ENCODE results near the gene VGLL1.
A peak's percentile ranks its signal among the peaks of the same experiment; 100 is the strongest.

Gene VGLL1, protein sequence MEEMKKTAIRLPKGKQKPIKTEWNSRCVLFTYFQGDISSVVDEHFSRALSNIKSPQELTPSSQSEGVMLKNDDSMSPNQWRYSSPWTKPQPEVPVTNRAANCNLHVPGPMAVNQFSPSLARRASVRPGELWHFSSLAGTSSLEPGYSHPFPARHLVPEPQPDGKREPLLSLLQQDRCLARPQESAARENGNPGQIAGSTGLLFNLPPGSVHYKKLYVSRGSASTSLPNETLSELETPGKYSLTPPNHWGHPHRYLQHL
- total RNA-seq: 0 reads per million in 2 donors

DNA sequence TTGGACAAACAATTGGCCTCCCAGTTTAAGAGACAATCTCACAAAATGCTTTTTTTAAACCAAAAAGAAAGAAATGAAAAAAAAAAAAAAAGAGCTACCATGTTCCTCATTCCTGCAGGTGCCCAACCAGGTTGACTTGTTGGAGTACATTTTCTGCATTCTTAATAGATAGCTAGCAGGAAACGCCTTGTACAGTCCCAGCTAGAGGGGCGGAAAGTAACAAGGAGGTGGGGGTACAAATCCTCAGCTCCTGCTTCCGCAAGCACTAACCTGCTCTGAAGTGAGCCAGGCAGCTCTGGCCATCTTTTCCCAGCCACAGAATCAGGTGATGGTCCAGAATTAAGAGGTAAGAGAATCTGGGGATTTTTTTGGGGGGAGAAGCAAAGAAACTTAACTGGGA is at the start of gene VGLL1:
TSS of gene VGLL1 (plus strand) at position 265 of the 400 bp plus-strand sequence. CDS start 3,806 bp downstream, outside the sequence.
- no peak for DNase-seq

DNA sequence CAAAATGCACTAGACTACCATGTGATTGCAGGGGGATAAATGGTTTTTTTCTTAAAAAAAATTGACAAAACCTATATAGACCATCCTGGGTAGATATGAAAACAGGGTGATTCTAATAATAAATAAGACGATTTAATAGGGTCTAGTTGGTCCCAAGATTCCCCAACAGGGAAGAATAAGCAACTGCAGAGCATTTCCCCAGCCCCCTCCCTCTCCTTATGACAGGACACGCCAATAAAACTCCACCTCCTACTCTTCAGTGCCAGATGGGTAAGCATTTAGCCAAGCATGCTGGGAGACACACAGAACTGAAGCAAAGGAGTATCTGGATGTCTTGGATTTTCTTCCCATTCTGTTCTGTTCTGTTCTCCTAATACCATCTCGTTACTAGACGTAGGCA is 44.4 kb upstream of the VGLL1 start, which contains the start of gene BRS3:
TSS of gene BRS3 (plus strand) at position 301 of the 400 bp plus-strand sequence. CDS start 168 bp downstream, outside the sequence.
- no peak for DNase-seq

DNA sequence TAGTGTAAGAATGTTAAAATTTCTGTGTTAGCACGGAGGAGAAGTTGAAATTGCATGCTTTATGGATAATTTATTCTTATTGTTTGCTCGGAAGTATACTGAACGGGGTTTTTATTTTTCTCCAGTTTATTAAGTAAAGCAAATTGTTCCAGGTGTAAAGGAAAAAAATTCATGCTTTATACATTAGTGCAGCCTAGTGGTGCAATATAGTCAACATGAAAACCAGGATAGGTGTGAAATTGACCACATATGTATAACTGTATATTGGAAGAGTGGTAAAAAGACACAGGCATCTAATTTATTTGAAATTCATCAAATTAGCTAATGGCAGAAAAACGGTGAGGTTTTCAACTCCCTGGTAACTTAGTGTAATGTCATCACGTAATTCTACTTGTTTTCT is 43.3 kb upstream of the VGLL1 start:
- DNase-seq: no peak

DNA sequence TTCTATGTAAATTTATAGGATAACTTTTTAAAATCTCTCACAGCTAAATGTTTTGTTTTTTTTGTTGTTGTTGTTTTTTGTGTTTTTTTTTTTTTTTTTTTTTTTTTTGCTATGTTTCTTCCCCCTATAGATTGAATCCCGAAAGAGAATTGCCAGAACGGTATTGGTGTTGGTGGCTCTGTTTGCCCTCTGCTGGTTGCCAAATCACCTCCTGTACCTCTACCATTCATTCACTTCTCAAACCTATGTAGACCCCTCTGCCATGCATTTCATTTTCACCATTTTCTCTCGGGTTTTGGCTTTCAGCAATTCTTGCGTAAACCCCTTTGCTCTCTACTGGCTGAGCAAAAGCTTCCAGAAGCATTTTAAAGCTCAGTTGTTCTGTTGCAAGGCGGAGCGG is 40.2 kb upstream of the VGLL1 start:
- DNase-seq: no peak

DNA sequence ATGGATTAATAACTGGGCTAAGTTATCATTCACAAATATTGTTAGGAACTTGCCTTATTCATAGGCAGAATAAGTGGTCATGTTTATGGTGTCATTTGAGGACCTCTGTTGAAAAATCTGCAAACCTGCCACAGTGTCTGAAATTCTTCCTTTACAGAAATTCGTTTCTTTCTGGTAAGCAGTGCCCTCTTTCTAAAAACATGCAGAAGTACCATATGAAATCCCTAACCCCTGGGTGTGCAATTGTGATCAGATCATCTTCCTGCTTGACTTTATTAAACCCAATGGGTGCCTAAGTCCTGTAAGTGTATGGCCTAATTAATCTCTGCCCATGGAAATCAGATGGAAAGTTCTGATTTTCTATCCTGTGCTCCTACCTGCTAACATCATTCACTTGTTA is 39.0 kb upstream of the VGLL1 start:
- DNase-seq: peak in 1 of 5 experiments; percentile 4

DNA sequence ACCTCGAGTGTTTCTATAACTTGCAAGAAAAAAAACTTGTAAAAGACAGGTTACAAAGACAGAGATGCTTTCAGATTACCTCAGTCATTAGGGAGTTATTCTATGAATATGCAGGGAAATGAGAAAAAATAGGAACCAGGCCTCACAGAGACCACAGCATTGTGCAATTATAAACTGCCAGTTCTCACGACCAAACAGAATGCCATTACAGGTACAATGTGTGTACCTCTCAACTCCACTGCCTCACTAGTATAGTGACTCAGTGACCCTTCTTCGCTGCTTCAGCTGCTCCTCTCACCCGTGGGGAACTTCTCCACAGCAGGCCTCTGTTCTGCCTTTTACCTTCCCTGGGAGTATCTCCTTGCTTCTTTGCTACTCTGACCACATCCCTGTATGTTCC is 37.0 kb upstream of the VGLL1 start:
- no peak for DNase-seq

DNA sequence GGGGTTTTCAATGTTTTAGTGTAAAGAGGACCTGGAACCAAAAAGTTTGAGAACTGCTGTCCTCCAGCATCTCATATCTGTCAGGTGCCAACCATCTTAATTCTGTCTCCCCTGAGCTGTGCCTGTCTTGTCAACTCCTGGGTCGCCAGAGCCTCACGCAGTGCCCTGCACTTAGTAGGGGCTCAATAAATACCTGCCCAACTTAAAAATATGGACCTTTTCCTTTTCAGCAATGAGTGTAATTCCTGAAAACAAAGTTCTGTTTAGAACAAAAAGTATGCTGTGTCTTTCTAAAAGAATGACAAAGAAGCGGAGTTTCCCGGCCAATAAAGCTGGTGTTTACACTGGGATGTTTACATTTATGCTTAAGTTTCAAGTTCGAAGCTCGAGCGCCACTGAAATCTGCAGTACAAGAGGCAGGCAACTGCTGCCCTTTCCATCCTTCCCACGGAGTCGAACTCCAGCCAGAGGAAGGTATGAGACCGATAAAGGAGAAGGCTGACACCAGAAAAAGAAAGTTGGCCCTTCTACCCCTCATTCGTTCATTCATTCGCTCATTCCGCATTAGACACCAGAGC is 35.7 kb upstream of the VGLL1 start:
- peak in 1 of 5 experiments; percentile 11 for DNase-seq

DNA sequence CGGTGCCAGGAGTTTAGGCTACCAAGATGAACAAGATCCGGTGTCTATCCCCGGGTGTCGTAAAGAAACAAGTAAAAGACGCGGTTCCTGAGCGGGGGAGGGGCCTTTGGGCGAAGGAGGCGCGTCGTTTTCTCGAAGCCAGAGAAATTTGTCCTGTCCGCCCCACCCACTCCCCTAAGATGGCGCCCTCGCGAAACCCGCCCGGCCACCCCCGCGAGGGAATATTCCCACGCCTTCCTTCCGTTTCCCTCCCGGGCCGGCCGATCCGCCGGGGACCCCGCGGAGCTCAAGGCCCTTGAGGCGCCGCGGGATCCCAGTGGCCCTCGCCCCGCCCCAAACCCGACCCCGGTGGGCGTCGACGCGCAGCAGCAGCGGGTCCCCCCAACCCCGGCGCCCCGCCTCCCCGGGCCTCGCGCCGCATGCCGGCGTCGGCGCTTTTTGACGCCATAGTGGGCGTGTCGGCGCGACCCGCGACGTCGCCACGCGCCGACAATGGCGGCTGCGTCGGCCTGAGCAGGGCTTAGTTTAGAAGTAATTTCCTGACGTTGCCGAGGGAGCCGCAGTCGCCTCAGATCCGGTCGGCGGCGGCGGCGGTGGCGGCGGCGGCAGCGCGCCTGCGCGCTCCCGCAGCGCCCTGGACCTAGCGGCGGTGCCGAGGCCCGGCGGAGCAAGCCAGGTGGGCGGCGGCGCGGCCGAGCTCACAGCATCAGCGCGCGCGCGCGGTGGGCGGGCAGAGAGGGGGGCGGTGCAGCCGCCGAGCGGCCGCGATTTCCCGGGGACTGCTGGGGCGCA is 35.1 kb upstream of the VGLL1 start:
- peak; percentile 65 to 95 (median 81) for DNase-seq

DNA sequence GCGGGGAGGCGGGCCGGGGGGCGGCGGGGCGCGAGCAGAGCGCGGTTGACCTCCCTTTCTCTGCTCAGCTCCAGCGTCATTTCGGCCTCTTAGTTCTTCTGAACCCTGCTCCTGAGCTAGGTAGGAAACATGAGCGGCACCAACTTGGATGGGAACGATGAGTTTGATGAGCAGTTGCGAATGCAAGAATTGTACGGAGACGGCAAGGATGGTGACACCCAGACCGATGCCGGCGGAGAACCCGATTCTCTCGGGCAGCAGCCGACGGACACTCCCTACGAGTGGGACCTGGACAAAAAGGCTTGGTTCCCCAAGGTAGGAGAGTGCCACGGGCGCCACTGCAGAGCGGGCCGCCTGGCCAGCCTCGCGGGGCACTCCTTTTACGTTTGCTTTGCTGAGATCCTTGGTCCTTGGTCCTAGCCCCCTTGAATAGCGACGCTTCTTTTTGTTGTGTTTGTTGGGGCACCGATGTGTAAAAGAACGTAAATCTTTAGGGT is 34.4 kb upstream of the VGLL1 start, which contains the start of gene HTATSF1:
TSS of gene HTATSF1 (plus strand) at position 37 of the 497 bp plus-strand sequence. CDS start at position 130, 93 bp downstream.
- no peak for DNase-seq

DNA sequence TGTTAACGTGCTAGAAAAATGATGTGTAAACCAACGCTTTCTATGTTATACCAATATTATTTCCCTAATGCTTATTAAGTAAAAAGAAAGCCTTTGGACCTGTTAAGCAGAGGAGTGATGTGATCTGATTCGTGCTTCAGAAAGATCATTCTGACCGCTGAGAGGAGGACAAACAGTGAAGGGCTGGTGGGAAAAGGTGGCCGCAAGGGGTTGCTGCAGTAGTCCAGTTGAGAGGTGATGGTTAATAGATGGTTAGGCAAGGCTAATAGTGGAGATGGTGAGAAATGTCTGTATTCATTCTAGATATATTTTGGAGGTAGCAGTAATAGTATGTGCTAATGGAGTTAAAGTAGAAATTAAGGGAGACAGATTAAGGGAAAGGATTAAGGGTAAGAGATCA is 12.9 kb upstream of the VGLL1 start:
- no peak for DNase-seq

DNA sequence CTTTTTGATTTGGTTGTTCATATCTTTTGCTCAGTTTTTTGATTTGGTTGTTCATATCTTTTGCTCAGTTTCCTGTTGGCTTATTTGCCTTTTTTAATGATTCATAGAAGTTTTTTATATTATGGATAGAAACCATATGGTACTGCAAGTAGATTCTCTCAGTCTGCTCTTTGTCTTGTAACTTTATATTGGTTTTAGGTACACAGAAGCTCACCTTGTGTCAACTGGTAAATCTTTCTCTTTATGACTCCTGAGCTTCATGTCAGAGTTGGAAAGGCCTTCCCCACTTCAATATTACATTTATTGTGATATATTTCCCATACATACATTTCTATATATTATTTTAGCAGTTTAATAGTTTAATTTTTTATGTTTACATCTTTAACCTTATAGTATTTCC is 8.2 kb upstream of the VGLL1 start:
- DNase-seq: no peak

DNA sequence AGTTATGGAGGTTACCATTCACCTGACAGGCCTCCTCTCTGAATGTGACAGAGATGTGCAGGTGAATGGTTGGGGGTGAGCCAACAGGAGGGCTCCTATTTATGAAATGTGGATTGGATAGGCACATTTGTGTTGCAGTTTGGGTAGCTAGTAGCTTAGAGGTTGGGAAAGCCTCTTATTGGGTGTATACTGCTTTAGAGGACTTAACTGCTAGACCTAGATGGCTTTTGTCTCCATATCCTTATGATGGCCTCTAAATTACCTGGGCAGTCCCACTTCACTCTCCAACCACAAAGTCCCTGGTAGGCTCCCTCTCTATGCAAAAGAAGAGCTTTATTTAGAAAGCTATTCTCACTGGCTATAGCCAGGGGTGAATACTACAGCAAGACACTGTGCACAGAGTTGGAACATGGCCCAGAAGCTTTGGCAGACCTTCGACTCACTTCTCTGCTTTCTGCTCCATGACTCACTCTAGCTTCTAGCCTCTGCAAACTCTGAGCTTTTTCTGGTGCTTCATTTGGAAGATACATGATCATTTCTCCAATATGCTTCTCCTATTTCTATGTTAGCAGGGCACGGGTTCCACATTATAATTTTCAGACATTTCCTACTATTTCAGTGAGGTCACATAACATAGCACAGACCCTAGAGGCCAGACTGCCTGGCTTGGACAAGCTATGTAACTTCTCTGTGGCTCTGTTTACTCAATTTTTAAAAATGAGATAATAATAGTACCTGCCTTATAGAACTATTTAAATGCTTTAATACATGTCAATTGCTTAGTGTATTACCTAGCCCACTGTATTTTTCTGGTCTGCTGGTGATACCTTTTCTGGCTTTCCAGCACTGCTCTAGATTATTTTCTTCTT is 6.0 kb upstream of the VGLL1 start:
- no peak for DNase-seq

DNA sequence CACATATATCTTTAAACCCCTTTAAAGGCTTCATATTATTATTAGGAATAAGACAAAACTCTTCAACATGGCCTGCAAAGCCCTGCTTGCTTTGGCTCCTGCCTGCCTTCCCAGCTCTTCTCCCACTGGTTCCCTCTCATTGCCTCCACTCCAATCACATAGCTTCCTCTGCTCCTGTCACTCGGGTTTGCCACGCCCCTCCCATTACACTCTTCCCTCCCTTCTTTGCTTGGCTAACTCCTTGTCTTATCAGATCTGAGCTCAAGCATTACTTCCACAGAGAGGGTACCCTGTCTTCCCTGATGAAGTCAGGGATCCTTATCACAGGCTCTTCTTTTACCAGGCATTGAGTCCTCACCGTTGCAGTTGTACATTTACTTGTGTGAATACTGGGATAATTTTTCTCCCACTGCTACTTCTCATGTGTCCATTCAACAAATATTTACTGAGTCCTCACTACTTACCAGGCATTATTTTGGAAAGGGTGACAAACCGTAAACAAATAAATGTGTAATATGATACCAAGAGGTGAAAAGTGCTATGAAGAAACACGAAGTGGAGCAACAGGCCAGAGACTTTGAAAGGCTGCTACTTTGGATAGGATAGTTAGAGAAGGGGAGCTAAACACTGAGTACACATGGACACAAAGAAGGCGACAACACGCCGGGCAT is 3.2 kb upstream of the VGLL1 start:
- no peak for DNase-seq

DNA sequence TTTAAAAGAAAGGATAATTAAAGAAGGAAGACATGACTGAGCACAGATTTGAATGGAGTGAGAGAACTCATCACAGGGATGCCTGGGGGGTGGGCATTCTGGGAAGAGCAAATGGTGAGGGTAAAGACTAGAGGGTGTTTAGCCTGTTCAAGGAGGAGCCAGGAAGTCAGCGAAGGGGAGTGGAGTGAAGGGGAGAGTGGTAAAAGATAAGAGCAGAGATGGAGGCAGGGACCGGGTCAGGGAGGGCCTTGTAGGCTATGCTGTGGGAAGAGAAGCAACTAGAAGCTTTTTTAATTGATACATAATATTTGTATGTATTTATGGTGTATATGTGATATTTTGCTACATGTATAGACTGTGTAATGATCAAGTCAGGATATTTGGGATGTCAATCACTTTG is 2.2 kb upstream of the VGLL1 start:
- DNase-seq: no peak

DNA sequence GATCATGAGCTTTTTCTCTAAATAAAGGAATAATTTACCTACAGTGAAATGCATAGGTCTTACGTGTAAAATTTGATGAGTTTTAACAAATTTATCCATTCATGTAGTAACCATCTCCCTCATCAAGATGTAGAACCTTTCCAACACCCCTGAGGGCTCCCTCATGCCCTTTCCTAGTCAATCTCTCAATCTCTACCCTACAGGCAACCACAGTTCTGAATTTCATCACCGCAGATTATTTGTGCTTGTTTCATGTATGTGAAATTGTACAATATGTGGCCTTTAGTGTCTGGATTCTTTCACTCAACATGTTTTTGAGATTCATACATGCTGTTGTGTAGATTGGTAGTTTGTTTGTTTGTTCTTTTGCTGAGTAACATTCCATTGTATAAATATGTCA is 2.1 kb downstream of the VGLL1 start:
- DNase-seq: no peak

DNA sequence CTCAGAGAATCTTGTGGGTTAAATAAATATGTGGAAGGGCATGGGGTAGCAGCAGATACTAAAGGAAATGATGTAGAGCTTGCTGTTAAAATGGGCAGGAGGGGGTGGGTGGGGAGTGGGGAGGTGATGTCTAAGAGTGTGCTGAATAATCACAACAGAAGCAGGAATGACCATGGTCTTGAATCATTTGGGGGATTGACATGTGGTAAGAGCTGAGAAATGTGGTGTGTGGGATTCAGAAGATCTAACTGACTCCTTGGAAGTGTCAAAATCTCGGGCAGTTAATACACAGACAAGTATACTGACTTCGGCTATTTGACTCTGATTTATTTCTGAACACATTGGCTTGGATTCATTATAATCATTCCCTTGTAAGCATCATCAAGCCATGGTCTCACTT is 6.8 kb downstream of the VGLL1 start:
- DNase-seq: no peak

DNA sequence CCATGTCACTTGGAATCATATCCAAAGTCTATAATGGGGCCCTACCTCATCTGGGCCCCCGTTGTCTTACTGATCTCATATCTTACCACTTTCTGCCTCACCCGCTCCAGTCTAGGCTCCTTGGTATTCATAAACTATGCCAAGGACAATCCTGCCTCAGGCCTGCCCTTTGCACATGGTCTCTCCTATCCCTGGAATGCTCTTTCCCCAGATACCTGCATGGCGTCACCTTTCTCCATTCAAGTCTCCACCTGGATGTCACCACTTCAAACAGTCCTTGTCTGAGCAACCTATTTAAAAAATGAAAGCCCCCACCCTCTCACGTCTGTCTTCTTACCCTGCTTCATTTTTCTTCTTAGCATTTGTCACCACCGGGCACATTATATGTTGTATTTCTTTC is 8.2 kb downstream of the VGLL1 start:
- DNase-seq: no peak

DNA sequence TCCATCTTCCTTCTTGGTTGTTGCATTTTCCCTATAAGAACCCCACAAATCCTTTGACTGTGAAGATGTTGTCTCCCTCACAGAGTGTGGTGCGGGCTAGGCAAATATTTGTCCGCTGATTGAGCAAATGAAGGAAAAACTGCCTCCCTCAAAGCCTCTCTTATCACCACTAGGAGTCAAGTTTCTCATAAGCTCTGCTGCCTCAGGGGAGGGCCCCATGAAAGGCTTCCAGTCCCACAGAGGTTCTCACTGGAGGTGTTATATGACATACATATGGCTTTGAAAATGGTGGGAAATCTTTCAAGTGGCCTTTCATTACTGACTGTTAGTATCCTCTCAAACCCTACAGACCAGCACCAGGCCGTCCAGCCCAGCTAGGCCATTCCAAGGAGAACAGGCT is 9.3 kb downstream of the VGLL1 start:
- no peak for DNase-seq

DNA sequence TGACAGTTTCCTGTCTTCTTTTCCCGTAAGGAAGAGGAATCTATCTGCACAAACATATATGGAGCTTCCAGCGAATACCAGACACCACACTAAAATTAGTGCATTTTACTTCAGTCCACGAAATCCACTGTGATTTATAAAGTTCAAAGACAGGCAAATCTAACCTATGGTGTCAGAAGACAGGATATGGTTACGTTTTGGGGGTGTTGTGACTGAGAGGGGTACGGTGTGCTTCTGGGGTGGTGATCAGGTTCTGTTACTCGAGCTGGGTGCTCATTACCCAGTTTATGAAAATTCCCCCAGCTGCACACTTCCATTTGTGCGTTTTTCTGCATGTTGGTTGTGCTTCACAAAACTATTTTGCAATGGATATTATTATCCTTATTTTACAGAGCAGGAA is 10.3 kb downstream of the VGLL1 start:
- no peak for DNase-seq

DNA sequence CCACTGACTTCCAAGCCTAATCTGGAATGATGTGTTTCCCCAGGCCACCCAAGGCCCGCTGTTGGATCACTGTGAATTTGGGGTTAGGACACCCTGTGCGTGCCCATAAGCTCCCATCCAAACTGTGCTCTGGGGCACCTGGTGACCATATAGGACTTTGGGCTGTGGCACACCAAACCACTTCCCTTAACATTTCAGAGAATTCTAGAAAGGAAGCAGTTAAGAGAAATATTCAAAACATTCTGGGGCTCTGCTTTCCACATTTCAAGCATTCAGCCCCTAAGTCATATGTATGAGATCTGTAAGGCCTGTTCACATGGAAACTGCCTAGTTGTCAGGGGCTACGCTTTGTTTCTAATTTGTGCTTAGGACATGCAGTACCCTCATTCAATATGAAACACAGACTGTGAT is 14.4 kb downstream of the VGLL1 start:
- peak in 1 of 5 experiments; percentile 70 for DNase-seq

DNA sequence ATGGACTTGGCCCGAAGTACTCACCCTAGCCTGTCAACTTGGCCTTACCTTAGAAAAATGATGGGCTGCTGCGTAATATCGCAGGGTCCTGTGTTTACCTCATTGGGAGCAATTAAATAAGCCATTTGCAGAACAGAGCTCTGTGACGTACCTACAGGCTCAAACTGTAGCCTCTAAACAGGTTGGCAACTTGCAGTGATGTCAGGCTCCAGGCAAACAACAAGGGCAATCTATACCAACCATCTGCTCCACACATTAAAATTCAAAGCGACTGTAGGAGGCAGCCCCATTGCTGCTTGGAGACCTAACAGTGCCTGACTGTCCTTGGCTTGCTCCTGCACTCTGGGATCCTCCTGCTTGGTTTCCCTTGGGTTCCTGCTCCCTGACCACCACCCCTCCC is 17.2 kb downstream of the VGLL1 start:
- DNase-seq: no peak

DNA sequence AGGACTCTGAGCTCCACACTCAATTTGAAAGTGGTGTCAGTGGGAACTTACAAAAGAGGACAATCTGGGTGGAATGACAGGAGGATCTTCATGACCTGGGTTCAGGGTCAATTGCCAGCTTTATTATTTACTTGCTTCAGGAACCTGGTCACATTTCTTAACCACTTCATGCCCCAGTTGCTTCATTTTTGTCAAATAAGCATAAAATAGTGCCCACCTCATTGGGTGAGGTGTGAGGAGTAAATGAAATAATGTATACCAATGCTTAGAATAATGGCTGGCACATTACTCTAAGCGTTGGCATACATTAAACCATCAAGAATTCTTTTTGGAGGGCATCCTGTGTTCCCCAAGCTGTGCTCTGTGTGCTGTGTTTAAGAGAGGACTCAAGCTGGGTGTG is 19.4 kb downstream of the VGLL1 start:
- no peak for DNase-seq

Data from T-helper 2 cell (primary cell).